CD4-positive, alpha-beta T cell treated with Interleukin-15 for 4 hours (primary cell): ENCODE measurements around the gene APBA2.

Experiments
- DNase-seq: peaks from one replicate; pipeline ENCODE4 v3.0.0-alpha.2; 2020; ENCODE audit warnings: low spot score

The APBA2 gene

DNA sequence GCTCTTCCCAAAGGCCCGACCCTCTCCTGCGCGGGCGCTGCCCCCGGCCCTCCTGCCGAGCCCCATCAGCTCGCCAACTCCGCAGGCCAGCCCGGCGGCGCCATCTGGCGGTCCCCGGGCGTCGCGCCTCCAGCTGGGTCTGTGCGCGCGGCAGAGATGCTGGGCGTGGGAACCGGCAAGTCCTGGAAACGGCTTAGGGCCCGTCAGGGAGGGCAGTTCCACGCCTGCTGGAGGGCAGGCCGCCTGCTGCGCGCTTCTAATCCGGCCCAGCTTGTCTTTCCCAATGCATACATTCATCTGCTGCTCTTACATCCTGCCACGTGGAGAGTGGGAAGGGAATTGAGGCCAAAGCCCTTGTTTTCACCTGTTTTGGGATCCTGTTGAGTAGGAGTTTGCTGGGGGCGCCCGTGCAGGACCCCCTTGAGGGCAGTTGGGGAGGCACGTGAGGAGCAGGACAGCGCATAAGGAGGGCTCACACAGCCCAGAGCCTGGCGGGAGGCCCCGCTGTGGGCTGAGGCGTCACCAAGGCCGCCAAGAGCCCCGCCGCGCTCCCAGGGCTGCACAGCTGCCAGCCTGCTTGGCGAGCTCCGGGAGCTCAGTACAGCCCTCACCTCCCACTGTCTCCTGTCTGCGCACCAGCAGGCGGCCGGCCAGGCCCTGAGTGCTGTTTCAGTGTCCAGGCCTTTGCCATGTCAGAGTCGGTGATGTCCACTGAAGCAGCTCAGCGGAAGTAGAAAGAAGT lies 218.2 kb downstream of the APBA2 start:
- peak; percentile 39 for DNase-seq

- DNase-seq, result no peak
Measured at GRCh38 chr15:29104566-29104880, 218.7 kb downstream of the APBA2 start.

GRCh38 chr15:29105151-29105854 lies 219.5 kb downstream of the APBA2 start:
- no peak for DNase-seq

GRCh38 chr15:29106116-29106515 lies 220.3 kb downstream of the APBA2 start:
- no peak for DNase-seq

DNA sequence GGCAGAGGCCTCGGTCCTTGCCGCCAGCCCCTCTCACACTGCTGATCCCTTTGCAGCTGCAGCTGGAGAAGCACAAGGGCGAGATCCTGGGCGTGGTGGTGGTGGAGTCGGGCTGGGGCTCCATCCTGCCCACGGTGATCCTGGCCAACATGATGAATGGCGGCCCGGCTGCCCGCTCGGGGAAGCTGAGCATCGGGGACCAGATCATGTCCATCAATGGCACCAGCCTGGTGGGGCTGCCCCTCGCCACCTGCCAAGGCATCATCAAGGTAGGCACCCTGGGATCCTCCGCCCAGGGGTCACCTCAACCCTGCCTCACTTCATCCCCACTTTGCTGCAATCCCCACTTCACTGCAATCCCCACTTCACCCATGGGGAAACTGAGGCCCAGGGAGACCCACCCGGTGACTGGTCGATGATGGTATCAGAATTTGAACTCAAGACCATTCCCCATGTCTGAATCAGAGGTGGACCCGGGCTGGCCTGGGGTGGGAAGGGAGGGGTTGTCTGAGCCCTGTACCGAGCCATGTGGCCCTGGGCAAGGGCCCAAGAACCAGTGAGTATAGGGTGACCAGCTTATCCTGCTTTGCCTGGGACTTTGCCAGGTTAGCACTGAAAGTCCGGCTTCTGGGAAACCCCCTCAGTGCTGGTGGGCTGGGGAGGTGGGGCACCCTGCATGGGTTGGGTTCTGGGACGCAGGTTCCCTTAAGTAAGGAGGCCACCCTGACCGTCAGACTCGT lies 220.9 kb downstream of the APBA2 start:
- no peak for DNase-seq

GRCh38 chr15:29107291-29107890 lies 221.6 kb downstream of the APBA2 start:
- no peak for DNase-seq

GRCh38 chr15:29107971-29108645 lies 222.3 kb downstream of the APBA2 start:
- DNase-seq, result no peak

DNA sequence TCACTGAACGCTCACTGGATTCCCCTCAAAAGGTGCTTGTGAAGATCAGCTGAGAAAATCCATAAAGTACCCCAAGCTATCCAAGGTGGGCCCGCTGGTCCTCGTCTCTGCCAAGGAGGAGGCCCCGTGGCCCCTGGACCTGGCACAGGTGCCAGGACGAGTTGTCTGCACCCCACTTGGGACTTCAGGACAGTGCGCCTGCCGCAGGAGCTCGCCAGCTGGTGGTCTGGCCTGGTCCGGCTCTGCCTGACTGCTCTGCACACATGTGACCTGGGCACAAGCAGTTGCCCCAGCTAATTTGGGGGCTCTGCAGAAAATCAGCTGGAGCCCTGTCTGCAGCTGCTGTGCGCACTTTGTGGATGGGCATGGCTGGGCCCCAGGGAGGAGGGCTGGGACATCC lies 224.0 kb downstream of the APBA2 start:
- no peak for DNase-seq

DNA sequence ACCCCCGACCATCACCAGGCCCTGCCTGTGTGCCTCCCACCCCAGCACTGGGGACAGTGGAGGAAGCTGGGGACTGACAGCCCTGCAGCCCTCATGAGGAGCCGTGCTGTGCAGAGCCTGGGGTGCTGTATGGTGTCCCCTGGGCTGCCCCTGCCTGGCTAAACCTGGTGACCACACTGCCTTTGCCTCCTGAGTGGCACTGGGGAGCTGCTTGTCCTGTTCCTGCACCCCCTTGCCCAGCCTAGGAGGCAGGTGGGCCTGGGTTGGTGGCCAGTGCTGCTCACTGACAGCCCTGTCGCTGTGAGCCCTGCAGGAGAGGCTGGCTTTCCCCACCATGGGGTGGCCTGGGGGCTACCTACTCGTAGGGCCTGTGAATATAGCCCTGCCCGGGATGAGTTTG lies 224.4 kb downstream of the APBA2 start:
- DNase-seq, result no peak

DNA sequence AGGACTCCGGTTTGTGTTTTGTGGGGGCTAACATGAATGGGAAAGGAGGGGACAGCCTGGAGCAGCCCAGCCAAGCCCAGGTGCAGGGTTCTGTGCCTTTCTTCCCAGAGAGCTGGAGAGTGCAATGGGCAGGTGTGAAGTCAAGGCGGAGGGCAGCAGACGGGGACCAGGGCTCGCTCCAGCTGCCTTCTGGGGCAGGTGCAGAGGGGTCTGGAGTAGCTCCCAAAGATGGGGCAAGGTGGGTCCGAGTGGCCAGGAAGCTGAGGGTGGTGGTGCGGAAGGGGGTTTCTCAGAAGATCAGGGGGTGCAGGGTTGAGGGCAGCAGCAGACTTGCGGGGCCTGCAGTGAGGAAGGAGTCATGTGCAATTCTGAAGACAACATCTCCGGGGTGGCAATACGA lies 225.0 kb downstream of the APBA2 start:
- no peak for DNase-seq

DNA sequence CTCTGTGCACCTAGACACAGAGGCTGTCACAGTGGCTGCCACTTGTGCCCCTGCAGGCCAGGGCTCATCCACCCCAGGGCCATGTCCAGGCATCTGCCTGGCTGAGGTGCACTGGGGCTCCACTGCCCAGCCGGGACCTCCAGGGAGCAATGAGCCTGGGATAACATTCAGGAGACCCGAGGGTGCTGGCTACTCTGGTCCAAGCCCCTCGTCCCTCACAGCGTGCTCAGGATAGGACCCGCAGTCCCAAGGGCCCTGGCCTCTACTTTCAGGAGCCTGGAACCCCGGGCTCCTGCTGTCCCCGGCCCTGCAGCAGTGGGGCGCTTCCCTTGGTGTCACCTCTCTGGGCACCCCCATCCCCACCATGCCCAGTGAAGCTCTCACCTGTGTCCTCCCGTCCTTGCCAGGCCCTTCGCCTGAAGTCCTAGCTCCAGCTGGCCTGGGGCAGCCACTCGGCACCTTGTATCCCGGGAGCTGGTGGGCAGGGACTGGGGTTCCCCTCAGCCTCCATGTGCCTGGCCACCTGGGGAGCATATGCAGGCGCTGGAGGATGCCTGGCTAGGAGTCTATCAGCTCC lies 226.0 kb downstream of the APBA2 start:
- no peak for DNase-seq

DNA sequence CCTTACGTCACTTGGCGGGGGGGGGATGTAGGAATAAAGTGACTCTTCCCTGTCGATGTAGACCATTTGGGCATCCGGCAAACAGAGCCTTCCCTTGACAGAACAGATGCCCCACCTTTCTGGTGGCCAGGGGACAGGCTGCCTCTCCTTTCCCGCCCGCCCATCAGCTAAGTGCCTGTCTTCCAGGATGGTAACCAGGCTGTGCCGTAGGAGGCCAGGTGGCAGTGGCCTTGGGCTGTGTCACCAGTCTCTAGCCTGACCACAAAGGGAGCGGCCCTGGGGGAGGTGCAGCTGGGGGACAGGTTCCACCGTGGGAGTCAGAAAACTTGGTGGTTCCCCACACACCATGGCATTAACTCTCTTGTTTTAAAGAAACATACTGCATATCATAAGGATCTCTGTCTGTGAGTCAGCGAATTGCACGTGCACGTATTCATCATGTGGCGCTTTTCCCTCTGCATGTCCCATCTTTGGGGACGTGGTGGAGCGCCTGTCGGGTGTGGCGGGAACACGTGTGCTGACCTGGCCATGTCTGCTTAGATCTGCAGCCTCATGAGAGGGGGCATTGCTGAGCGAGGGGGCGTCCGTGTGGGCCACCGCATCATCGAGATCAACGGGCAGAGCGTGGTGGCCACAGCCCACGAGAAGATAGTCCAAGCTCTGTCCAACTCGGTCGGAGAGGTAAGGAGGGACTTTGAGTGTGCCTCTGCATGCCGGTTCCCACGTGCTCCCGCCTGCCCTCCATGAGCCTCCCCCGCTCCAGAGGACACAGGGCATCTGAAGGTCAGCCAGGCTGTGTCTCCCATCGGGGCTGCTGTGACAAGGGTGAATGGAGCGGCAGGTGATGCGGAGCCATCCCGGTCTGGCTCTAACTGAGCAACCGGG lies 227.8 kb downstream of the APBA2 start:
- no peak for DNase-seq

DNA sequence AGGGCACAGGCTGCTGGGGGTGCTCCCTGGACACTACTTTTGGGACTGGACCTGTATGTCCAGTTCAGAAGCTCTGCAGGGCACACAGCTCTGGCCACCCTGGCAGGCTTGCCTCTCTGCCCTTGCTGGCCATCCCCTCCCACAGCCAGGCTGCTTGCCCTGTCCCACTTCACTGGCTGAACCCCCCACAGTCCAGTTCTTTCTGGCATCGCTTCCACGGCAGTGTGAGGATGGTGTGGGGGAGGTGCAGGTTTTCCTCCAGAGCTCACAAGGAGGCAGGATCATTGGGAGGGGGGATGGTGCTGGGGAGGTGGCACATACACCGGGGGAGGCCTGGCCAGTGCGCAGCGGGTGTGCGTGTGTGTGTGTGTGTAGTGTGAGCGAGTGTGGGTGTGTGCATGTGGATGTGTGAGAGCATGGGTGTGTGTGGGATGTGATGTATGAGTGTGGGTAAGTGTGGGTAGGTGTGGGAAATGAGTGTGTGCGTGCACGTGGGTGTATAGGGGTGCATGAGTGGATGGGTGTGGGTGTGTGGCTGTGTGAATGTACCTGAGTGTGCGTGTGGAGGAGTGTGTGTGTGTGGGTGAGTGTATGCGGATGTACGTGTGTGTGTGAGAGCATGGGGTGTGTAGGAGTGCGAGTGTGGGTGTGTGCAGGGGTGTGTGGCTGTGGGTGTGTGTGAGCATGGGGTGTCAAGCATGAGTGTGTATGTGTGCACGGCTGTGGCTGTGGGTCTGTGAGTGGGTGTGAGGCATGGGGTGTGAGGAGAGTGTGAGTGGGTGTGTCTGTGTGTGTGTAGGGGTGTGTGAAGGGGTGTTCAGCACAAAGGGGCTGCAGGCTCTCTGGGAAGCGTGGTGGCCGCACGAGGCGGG lies 228.7 kb downstream of the APBA2 start:
- no peak for DNase-seq

- DNase-seq, result no peak
Measured at GRCh38 chr15:29115093-29115991, 229.6 kb downstream of the APBA2 start.

DNA sequence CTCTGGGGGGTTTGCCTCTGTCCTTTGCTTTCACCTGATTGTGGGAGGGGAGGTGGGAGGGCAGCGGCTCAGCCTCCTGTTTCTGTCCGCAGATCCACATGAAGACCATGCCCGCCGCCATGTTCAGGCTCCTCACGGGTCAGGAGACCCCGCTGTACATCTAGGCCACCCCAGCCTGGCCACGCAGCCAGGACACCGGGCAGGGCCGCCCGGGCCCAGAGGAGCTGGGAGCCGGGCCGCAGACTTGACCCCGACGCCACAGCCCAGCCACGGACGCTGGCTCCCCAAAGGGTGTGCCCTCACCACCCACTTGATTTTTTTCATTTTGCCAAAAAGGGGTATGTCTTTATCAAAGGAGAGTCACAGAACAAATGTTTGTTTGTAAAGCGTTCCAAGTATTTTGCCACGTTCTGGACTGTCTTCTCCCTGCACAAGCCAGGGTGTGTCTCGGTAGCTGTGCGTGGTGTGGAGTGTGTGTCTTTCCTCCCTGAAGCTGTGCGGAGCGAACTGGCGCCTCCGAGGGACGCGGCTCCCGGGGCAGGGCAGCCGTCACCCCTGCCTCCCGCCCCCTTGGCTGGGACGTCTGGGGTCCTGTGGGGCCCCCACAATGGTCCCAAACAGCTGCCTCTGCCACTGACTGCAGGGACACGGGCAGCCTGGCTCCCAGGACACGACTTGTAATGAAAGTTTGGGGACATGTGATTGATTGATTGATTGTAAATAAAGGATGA lies 231.4 kb downstream of the APBA2 start:
- DNase-seq, result no peak

GRCh38 chr15:29117778-29118177 lies 232.0 kb downstream of the APBA2 start:
- DNase-seq, result no peak

DNA sequence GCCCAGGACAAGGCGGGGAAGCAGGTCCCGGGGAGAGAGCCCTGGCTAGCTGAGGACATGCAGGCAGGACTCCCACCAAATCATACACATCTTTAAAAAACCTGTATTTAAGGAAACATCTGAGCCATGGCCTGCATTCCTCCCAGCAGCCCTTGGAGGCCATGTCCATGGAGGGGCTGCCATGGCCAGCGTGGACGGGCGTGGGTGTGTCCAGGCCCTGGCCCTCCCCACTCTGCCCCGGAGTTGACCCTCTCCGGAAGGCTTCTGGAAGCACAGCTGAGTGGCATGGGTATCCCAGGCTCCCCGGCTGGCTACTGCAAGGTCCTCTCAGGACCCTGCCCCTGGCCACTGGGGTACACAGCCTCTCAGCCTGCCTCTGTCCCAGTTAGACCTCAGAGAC lies 234.1 kb downstream of the APBA2 start:
- DNase-seq, result no peak
